Measurements from ENCODE around the gene PLCH2.
"Not testable (repeated sequence)": the region's sequence is repeated elsewhere in the genome, so short reads cannot be mapped to it uniquely, and the experiment has no call there.

PLCH2 gene, protein sequence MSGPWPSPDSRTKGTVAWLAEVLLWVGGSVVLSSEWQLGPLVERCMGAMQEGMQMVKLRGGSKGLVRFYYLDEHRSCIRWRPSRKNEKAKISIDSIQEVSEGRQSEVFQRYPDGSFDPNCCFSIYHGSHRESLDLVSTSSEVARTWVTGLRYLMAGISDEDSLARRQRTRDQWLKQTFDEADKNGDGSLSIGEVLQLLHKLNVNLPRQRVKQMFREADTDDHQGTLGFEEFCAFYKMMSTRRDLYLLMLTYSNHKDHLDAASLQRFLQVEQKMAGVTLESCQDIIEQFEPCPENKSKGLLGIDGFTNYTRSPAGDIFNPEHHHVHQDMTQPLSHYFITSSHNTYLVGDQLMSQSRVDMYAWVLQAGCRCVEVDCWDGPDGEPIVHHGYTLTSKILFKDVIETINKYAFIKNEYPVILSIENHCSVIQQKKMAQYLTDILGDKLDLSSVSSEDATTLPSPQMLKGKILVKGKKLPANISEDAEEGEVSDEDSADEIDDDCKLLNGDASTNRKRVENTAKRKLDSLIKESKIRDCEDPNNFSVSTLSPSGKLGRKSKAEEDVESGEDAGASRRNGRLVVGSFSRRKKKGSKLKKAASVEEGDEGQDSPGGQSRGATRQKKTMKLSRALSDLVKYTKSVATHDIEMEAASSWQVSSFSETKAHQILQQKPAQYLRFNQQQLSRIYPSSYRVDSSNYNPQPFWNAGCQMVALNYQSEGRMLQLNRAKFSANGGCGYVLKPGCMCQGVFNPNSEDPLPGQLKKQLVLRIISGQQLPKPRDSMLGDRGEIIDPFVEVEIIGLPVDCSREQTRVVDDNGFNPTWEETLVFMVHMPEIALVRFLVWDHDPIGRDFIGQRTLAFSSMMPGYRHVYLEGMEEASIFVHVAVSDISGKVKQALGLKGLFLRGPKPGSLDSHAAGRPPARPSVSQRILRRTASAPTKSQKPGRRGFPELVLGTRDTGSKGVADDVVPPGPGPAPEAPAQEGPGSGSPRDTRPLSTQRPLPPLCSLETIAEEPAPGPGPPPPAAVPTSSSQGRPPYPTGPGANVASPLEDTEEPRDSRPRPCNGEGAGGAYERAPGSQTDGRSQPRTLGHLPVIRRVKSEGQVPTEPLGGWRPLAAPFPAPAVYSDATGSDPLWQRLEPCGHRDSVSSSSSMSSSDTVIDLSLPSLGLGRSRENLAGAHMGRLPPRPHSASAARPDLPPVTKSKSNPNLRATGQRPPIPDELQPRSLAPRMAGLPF (N-terminal part only)

GRCh38 chr1:2476061-2476999, at the start of gene PLCH2:
TSS of gene PLCH2 (plus strand) at chr1:2476289. CDS start at chr1:2476589, 300 bp downstream.
- no peak for DNase-seq

DNA sequence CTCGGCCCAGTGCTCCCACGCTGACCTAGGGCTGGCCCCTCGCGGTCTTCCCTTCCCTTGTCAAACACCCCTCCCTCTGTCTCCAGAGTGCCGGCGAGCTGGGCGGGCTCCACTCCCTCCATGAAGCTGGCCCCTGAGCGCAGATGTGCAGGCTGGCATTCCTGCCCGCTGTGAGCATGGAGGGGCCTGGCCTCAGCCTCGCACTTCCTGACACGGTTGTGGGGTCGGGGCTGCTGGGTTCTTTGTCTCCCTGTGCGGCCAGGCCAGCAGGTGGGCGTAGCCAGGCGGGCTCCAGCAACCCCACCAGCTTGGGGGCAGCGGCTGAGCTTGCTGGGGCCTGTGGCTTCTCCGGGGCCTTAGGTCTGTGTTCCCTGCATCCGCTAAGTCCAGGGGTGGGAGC, 49.5 kb upstream of the PLCH2 start:
- no peak for DNase-seq

DNA sequence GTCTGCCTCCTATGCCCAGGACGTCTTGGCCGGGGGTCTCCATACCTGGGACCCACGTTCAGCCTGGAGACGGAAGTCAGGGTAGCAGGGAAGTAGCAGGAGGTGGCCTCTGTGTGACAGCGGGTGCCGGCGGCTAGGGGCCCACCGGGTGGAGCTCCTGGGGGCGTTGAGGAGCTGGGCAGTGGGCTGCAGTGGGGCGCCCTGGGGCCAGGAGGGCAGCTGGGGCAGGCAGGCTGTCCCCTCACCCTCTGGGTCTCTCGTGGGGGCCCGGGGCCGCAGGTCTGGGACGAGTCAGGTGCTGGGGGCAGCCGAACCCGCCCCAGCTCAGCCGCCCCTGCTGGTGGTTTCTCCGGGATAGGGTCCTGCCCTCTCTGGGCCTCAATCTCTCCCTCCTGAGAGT, 49.0 kb upstream of the PLCH2 start:
- DNase-seq: no peak

- DNase-seq: no peak
Measured at GRCh38 chr1:2427976-2428375, 48.1 kb upstream of the PLCH2 start.

GRCh38 chr1:2428490-2428889, 47.6 kb upstream of the PLCH2 start:
- DNase-seq: no peak

GRCh38 chr1:2429780-2430591, 46.1 kb upstream of the PLCH2 start:
- no peak for DNase-seq

DNA sequence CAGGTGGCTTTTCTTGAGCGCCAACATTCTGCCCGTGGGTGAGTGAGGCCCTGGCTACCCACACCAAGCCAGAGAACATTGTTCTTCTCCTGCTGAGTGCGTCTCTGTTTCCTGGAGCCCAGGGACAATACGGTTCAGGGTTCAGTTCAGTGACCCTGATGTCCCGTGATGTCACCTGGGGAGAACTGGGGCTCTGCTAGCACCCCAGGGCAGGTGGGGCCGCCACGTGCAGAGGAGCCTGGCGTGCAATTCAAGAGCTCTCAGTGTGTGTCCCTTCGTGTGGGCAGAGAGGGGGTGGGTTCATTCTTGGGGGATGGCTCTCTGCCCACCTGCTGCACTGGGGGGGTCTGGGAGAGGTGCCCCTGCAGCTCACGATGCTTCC, 45.5 kb upstream of the PLCH2 start:
- DNase-seq: no peak

DNA sequence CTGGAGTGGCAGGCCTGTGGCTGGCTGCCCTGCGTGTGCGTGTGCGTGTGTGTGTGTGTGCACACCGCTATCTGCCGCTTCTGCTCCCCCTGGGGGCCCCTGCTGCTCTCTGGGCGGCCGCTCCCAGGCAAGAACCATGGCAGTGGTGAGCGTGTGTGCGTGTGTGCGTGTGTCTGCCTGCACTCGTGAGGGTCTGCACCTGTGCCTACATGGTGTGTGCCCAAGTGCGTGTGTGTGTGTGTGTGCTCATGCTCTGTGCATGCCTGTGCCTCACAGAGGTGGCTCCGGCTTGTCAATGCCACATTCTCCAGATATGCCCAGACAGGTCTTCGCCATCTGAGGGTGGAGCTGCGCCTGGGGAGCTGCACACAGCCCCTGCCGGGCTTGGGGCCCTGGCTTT, 45.0 kb upstream of the PLCH2 start:
- no peak for DNase-seq

- no peak for DNase-seq
Measured at GRCh38 chr1:2431518-2431917, 44.6 kb upstream of the PLCH2 start.

DNA sequence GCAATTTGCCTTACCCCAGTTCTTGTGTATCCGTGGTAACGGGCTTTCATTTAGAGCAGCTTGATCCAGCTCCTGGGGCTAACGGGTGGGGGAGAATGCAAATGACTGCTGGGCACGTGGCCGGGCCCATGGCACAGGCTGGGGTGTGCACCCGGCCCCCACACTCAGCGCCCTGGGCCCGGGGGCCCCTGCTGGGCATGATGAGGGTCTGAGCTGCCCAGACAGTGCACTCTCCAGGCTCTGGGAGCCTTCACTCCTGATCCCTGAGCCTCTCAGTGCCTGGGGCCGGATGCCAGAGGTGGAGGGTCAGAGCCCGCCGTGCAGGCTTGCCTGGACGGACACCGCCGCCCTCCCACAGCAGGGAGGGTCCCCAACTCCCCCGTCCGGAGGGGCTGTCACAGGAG, 43.6 kb upstream of the PLCH2 start:
- DNase-seq: no peak

GRCh38 chr1:2433196-2433595, 42.9 kb upstream of the PLCH2 start:
- DNase-seq: no peak

DNA sequence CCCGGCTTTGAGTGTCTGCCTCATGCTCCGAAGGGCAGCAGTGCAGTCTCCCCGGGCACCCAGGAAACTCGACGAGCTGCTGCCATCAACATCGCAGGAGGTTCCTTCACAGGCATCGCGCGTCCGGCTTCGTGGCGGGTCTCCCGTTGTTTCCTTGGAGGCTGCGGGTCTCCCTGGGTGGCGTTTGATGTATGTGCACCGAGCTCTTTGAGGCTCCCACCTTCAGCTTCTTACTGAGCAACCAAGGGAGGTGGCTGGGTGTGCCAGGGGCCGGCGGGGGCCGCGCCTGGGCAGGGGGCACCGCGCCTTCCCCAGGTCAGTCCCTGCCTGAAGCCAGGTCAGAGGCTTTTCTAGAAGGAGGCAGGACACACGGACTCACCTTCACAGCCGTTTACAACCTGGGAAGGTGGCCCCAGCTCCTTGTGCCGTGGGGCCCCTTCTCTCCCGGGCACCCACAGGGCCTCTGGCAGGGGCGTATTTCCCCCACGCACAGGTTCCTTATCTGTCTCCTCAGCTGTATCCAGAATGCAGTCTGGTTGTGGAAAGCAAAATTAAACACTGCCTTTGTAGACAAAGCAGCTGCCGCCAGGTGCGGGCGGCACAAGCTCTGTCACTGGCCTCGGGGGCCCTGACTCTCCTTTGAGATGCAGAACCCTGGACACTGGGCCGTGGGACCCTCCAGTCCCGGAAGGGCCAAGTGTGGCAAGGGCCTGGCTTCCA, 42.0 kb upstream of the PLCH2 start:
- peak in 1 of 2 experiments; percentile 13 for DNase-seq

DNA sequence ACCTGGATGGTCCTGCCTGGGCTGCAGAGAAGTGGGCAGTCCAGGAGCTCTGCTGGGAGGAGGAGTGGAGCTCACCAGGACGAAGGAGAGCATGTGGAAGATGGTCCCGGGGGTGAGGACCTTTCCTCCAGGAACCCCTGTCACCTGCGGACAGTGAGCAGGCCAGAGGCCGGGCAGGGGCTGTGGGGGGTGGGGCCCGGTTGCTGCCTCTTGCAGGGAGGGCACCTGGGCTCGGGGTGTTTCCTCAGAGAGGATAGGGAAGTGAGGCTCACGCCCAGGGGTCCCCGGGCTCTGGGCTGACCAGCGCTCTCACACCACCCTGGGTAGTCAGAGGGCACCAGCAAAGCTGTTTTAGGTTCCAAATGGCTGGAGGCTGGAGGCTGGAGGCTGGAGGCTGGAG, 41.0 kb upstream of the PLCH2 start:
- DNase-seq: no peak

DNA sequence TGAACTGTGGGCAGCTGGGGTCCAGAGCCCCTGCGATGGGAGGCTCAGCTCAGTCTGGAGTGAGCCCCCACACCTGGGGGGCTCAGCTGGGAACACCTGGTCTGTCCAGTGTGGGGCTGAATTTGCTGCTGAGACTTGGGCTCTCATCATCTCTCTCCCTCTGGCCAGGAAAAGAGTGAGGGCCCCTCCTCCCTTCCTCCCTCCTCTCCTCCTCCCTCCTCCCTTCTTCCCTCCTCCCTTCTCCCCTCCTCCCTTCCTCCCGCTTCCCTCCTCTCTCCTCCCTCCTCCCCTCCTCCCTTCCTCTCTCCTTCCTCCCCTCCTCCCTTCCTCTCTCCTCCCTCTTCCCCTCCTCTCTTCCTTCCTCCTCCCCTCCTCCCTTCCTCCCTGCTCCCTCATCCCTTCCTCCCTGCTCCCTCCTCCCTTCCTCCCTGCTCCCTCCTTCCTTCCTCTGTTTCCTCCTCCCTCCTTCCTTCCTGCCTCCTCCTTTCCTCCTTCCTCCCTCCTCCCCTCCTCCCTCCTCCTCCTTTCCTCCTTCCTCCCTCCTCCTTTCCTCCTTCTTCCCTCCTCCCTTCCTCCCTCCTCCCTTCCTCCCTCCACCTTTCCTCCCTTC, 40.2 kb upstream of the PLCH2 start:
- no peak for DNase-seq

DNA sequence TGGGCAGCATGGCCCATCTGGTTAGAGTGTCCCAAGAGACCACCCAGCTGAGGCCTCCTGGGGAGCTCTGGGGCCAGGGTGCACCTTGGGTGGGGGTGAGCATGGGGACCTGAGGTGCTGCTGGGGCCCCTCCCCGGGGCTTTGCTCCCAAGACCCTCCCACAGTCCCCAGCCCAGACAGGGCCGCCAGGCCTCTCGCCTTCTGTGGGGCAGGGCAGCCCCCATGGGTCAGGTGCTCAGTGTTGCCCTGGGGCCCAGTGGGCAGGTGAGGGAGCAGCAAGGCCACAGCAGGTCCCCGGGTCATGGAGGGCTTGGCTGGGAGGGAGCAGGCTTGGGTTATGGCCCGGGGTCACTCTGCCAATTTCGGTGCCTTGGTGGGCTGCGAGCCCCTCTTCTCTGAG, 39.2 kb upstream of the PLCH2 start:
- no peak for DNase-seq

- DNase-seq: no peak
Measured at GRCh38 chr1:2437617-2438016, 38.5 kb upstream of the PLCH2 start.

GRCh38 chr1:2438038-2438437, 38.1 kb upstream of the PLCH2 start:
- no peak for DNase-seq

- no peak for DNase-seq
Measured at GRCh38 chr1:2438641-2439040, 37.4 kb upstream of the PLCH2 start.

GRCh38 chr1:2439369-2439768, 36.7 kb upstream of the PLCH2 start:
- DNase-seq: no peak

DNA sequence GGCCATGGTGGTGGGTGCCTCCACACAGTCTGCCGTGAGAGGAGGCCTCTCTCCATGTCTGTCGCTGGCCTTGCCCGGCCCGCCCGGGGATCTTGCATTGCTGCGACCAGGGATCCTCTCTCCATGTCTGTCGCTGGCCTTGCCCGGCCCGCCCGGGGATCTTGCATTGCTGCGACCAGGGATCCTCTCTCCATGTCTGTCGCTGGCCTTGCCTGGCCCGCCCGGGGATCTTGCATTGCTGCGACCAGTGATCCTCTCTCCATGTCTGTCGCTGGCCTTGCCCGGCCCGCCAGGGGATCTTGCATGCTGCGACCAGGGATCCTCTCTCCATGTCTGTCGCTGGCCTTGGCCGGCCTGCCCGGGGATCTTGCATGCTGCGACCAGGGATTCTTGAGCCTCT, 35.7 kb upstream of the PLCH2 start:
- not testable (repeated sequence) for DNase-seq

All from SHP77 (cell line).